SH-SY5Y (cell line): ENCODE data around the gene KRT83.

ENCODE experiments used
- GATA2 ChIP-seq: IDR thresholded peaks from 2 replicates; pipeline ENCODE4 v1.6.1; 2011; ENCODE audit warnings: mild to moderate bottlenecking, low read depth, low read length
- GATA3 ChIP-seq: IDR thresholded peaks from 2 replicates; pipeline ENCODE4 v1.6.1; 2011; ENCODE audit warnings: low read depth, mild to moderate bottlenecking, low read length, moderate library complexity

DNA sequence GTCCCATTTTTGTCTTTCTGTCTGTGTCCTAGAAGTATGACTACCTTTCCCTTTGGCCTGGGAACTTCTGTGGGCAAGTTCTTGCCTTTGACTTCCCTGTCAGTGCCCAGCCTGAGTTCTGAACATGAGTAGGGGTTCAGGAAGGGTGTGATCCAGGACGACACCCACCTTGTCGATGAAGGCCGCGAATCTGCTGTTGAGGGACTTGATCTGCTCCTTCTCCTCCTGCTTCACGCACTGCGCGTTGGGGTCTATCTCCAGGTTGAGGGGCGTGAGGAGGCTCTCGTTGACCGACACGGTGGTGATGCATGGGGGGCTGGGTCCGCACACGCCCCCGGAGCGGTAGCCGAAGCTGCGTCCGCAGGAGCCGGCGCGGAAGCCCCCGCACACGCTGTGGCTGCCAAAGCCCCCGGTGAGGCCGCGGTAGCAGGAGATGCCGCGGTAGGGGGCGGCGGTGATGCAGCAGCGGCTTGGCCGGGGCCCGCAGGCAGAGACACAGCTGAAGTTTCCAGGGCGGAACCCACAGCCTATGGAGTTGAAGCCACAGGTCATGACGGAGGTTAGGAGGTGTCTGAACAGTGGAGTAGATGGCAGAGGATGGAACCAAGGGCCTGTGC is at the start of gene KRT83:
- TF ChIP-seq GATA3, result no peak
- TF ChIP-seq GATA2, result no peak
